NCI-H187 (cell line): ENCODE results near the gene MAPK9.
"Not testable (repeated sequence)": the region's sequence is repeated elsewhere in the genome, so short reads cannot be mapped to it uniquely, and the experiment has no call there.

Experiments used
- DNase-seq, 2 experiments: peaks; one replicate each; lab custom pipeline; 2025; lab: John Stamatoyannopoulos, UW

The MAPK9 gene

DNA sequence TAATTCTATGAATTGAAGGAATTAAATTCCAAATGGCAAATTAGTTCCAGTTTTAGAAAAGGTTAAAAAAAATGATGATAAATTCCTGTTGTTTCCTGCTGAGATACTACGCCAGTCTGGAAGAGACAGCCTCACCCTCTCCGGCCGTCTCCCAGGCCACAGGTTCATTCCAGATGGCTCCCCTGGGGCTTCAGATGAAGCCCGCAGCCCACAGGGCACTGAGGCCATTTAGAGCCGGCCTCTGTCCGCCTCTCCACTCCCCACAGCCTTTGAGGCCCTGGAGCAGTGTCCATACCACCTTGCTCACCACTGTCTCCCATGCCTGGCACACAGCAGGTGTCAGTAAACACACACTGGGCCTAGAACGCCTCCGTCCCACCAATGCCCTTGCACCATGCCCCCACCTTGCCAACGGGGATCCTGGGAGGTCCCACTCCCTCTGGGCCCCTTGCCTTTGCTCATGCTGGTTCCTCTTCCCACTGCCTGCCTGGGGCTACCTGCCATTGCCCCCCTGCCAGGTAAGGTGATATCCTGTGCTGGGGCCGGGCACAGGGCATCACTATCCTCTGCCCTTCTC lies 35.2 kb upstream of the MAPK9 start:
- DNase-seq: no peak

DNA sequence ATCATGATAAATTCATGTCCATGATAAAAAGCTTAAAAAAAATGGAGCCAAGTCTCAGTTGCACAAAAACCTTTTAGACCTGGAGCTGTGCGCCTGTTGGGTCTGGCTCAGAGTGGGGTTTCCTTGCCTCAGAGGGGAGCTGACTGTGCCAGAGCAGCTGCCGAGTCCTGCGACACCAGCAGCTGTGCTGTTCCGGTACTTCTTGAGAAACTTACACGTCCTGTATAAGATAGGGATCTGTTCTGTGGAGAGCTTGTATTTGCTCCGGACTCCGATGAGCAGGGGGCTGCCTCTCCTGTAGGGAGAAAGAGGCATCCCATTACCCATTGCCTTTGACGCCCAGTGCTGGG lies 32.7 kb upstream of the MAPK9 start:
- DNase-seq: no peak

DNA sequence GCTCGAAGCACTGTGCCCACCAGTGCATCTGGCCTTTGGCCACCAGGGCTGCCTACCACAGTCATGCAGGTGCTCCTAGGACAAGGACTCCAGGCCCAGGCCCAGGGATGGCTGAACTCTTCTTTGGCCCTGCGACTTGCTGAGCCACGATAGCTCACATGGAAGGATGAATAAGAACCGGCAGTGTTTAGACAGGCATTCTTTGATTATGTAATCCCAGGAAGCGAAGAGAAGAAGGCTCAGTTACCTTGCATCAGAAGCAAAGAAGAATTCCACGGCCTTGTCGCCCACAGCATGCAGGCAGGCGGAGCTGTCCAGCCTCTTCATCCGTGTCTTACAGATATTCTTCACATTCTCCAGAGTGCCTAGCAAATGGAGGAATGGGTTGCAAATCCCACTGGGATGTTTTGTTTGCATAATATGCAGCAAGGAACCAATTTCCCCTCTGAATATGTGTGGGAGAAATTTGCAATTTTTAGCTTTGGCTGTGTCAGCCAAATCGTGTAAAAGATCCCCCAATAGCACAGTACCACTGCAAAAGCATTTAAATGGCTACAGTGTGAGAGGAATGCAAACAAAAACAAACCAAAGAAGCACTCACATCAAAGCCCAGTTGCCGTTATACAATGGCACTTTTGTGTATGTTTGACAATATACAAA lies 32.2 kb upstream of the MAPK9 start:
- no peak for DNase-seq

DNA sequence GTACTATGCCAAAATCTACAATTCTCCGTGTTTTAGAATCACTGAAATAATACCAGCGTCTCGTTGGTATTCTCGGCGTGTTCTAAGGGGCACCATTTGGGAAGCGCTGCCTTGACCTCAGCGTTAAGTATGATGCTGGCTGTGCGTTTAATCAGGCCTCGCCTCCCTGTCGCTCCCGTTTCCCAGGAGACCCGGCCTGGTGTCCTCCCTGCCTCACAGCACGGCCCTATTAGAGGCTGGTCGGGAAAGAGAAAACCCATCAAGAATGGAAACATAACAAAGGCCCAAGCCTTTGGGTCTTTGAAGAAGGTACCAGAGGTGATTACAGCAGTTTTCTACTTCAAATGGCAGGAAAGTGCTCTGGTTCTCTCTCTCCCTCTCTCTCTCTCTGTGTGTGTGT lies 31.3 kb upstream of the MAPK9 start:
- no peak for DNase-seq

DNA sequence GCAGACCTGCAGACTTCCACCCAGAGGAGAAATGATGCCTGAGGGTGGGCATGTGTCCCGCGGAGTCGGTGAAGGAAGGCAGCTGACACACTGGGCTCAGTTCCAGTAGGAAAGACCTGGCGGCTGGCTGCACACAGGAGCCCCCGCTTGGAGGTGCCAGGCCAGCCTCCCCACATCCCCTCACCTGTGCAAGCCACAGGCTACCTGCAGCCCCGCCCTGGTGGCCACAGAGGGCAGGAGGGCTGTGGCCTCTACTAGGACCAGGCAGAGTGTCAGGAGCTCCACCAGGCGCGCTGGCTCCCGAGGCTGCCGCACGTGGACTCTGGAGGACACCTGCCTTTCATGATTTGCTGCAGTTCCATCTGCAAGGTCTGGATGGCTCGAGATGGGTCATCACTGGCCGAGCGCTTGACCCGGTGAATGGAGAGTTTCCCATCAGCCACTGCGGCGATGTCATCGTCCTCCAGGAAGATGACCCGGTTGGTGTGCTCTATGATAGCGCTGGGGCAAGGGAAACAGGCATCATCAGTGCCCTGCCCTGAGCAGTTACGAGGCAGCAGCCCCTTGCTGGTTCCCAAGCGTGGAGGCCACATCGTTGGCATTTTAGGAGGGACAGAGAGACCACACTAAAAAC lies 26.7 kb upstream of the MAPK9 start:
- no peak for DNase-seq

DNA sequence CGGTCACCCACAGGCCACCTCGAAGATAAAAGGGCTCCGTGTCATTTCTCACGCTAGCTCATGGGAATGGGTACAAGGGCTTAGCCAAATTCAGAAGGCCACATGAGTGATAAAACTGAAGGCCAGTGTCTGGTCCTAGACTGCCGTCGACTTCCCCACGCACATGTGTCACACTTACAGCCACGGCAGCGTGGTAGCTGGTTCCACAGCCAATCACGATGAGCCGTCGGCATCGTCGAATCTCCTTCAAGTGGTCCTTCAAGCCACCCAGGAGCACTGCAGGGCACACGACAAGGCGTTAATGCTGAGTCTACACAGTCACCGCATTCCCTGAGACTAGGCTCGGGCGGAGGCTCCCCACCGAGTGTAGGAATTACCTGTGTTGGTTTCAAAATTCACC lies 24.7 kb upstream of the MAPK9 start:
- DNase-seq: no peak

DNA sequence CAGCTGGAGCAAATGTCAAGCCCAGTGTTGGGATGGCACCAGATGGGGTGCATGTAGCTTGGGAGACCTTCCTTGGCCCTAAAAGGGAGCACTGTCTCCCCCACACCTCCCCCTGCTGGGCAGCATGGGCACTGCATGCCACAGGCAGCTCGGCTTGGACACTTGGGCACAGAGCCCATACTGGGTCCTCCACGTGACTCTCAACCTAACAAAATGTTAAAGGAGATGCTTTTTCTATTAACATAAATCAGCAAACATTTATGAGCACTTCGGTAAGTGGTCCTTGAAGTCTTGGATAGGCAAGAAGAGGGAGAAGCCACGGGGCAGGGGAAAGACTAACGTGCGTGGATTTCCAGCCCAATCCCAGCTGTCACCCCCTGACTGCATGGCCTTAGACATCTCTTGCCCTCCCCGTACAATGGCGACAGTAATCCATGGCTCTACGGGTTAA lies 23.9 kb upstream of the MAPK9 start:
- no peak for DNase-seq

DNA sequence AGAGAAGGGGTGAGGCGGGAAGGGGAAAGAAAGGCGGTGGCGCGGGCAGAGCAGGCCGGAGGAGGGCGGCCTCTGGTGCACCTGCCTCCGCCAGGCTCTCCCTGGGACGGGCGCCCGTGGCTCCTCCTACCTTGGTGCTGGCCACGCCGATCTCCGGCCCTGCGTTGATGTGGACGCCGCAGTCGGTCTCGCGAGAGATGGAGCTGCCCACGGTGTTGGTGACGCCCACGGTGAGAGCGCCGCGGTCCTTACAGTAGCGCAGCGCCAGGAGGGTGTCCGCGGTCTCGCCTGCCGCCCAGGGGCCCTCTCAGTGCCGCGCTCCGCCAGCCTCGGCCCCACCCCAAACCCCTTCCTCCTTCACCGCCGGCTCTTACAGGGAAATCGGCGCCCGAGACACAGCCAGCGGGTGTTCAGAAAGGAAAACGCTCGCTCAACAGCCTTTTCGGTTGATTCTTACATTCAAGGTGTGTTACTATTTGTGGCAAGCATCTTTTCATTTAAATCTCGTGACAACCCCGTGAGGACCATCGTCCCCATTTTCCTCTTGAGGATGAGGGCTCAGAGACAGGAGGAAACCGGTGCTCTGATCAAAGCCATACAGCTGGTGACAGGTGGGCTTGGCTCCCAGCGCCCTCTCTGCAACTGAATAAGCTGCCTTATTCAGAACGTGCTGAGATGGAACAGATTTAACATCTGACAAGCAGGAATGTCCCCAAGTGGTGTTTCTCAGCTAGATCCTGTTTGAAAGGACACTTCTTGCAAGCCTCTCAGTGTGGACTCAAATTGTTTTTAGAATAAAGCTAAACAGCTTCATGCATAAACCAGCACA lies 22.0 kb upstream of the MAPK9 start:
- DNase-seq: no peak

DNA sequence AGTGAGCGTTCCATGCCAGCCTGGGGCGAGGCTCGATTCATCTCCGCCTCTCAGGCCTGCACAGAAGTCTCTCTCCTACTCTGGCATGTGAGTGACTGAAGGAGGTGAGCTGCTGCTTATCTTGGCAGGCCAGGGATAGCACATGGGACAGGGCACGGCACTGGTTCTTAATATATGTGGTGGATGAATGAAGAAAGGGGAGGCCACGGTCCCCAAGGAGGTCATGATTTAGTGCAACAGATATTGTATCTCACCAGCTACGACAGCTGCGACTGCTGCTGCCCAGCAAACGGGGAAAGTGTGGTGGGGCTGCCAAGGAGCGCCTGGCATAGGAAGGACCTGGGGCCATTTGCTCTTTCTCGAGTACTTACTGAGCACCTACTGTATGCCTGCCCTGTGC lies 19.3 kb upstream of the MAPK9 start:
- no peak for DNase-seq

DNA sequence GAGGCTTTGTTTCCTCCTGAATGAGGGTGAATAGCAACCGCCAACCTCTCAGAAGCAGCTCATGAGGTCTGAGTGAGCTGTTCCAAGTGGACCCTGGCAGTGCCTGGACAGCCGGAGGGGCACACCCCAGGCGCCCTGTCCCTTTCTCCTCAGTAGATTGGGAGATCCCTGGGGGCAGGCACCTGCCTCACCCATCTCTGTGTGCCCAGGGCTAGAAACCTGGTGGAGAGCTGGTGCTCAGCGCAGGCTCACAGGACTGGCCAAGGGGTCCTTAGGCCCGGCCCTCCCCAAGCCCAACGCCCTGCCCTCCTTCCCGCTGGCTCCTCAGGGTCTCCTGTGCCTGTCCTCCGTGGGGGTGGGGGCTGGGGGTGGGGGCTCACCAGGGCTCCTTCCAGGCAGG lies 14.9 kb upstream of the MAPK9 start:
- DNase-seq: no peak

DNA sequence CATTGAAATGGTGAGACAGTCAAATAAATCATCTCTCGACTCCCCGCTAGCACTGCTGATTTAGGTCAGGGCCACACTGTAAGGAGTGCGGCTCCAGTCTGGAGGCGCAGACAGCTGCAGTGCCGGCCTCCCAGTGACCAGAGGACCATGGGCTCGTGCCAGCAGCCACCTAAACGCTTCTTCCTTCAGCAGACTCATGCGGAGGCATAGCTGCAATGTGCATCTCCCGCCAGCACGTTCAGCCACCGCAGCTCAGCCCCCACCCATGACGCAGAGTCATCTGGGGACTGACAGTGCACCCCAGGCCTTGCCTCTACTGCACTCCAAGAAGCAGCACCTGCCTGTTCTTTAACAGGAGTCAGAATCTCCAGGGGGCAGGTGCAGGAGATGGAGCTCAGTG lies 13.6 kb upstream of the MAPK9 start:
- no peak for DNase-seq

DNA sequence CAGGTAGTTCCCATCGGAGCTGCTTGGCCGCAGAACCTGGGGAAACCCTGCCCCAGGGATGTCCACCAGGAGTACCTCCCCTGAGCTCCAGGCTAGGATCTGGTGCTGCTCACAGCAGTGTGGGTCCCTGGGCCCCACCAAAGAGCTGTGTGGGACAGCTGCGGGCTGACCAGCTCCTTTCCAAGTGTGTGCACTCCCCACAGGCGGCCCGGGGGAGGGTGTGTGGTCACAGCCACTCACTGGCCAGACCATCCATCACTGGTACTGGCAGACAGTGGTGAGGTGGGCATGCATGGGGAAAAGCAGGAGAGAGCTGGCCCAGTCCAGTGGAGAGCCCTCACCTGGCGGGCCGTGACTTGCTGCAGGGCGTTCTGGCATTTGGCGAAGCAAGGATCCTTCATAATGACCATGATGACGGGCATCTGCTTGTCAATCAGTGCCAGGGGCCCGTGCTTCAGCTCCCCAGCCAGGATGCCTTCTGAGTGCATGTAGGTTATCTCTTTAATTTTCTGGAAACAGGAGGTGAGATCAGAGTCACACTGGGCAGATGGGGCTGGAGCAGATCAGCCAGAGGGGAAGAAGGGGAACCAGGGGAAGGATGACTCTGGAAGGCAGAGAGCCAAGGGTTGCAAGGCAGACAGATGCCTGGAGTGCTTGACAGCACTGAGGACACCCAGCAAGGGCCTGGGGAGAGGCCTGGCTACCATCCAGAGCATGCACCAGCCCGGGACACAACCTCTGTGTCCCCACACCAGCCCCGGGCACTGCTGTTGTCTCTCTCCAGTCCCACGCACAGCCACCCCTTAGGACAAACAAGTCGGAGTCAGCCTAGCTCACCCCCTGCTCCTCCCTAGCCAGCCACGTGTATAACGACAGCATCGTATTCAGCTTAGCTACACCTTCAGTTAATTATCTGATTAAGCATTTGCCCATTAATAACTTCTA lies 12.8 kb upstream of the MAPK9 start:
- no peak for DNase-seq

DNA sequence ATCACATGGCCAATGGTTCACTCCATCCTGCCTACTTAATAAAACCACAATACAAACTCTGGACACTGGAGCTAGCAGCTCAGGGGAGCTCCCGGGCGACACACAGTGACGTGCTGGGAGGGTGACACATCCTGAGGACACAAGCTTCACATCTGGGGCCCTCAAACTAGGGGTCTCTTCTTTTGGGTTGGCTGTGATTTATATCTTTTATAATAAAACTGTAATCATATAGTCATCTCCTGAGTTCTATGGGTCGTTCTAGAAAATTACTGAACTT lies 12.1 kb upstream of the MAPK9 start:
- DNase-seq: no peak

DNA sequence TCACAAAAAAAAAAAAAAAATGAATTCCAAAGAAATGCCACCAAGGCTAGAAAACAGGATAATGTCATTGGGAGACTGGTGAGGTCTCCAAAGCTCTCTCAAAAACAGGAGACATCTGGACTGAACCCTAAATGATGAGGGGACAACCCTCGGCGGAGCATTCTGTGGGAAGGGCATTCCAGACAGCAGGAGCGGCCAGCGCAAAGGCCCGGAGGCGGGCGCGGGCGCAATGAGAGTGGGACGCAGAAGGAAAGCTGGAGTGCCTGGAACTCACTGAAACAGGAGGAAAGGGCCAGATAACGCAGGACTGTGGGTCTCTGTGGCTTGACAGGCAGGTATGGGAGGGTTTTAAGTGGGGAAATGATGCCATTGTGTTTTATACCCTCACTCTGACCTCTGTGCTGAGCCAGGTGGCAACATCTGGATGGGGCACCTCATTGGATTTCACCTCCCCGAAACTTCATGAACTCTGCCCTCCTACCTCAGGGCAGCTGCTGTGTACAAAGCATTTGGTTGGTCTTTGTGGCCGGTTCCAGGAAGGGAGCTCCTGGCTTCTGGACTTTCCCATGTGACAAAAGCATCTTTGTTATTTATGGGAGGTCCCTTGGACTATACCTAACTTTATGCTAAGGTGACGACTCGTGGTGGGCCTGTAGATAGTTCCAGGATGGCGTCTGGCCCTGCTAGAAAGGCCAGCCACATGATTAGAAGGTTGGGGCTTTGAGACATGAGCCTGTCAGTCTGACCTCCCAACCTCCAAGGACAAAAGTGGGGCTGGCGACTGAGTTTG lies 11.5 kb upstream of the MAPK9 start:
- DNase-seq: no peak

DNA sequence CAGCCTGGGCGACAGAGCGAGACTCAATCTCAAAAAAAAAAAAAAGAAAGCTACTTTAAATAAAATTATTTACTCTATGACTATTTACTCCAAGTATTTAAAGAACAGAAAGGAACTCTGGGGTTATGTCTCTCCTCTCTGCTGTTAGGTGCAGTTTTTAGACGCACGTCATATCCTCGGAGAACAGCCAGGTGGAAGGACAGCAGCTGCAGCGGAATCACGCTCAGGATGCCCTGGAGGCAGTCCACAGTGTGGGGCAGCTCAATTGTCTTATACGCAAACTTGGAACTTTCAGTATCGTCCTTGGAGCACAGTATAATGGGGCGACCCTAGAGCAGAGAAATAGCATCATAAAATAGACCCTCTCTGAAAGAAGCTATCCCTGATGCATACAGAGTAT lies 10.4 kb upstream of the MAPK9 start:
- DNase-seq: no peak

DNA sequence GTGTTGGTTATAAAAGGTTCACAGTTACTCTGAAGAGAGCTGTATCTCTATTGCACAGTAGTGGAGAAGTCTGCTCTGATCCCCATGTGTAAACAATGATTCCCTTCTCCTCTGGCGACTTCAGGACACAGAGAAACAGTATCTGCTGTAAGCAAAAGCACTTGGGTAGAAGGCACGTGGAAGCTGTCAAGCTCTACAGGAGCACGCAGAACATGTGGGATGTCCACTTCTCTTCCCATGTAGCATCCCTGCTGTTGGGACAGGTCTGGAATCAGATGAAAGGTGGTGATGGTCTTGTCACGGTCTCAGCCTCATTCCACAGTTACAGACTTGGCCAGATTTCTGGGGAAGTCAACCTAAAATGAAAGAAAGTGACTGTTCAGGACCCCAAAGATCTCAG lies 9.4 kb upstream of the MAPK9 start:
- no peak for DNase-seq

DNA sequence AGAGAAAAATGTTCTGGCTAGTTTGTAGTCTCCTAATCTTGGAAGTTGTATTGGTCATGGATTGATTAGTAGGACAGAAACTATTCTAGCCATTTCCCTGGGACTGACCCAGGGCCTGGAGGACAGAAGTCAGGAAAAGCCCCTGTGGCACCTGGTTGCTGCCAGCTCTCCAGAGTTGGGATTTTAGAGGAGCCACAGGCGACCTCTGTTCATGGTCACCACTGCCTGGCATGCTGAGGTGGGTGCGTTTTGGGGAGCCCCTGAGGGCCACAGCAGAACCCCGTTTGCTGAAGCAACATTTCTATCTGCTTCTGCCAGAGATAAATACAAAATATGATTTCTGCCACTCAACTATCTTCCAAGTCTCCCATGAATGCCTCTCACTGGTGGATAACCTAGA lies 7.6 kb upstream of the MAPK9 start:
- DNase-seq: no peak

DNA sequence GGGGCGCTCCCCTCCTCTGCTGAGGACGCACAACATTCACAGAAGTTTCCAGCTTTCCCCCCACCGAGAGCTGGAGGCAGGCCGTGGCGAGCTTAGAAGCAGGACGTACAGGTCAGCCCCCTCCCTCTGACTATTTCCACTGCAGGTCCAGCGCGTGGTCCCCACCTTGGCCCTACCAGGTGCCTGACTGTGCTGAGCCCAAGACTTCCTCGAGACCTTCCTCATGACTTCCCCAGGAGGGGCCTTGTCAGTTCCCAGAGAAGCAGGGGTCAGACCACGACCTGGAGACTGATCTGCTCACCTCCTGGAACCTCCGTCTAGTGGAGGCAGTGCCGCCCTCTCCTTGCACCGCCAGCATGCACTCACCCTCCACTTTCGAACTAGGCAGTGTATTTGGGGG lies 7.1 kb upstream of the MAPK9 start:
- not testable (repeated sequence) for DNase-seq

DNA sequence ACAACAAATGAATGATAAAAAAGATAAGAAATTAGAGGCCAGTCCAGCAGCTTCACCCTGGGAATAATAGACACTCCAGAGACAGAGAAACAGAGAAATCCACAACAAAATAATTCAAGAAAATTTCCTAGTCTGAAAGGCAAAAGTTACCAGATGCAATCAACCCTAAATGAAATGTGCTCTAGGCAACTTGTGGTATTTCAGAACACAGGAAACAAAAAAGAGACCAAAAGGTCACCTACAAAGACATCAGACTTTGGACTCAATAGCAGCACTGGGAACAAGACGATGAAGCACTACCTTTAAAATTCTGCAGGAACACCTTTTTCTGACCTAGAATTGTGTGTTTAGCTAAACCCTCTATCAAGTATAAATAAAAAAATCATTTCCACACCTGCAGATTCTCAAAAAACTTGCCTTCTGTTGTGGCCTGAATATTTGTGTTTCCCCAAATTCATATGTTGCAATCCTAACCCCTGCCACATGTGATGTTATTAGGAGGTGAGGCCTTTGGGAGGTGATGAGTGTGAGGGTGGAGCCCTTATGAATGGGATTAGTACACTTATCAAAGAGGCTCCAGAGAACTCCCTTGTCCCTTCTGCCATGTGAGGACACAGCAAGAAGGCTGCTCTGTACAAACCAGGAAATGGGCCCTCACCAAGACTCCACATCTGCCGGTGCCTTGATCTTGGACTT lies 5.9 kb upstream of the MAPK9 start:
- DNase-seq: no peak

DNA sequence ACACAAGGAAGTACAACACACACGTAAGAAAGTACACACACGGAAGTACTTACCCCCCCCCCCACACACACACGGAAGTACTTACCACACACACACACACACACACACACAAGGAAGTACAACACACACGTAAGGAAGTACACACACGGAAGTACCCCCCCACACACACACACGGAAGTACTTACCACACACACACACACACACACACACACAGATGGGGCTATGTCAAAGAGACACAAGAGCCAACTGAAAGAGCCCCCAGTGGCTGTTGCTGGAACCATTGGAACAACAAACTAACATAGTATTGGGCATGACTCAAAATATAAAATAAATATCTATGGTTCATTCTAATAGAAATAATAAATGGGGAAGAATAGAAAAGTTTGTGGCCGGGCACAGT lies 4.9 kb upstream of the MAPK9 start:
- DNase-seq: no peak
